ENCODE data around the gene FHIT.

Gene FHIT

DNA sequence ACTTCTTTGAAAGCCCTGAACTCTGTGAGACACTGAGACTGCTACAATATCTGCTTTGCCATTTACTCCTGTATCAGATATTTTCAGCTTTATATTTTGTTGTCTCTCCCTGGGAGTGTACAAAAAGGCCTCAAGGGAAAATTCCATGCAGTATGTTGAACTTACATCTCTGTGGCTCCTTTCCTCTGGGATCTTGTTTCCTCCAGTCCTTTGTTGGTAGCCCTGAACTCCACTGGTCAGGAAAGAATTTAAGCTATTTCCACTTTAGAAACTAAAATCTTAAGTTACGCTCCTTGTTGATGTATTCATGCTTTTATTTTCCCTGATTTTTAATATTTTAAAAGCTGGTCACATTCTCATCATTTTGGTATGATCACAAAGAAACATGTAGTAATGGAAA, 277.9 kb downstream of the FHIT start:
- in situ Hi-C loops (cut with MboI; ENCODE audit: low sequenced_read_pairs, unreplicated experiment): no loop called here
- TF ChIP-seq, protein P1, sequence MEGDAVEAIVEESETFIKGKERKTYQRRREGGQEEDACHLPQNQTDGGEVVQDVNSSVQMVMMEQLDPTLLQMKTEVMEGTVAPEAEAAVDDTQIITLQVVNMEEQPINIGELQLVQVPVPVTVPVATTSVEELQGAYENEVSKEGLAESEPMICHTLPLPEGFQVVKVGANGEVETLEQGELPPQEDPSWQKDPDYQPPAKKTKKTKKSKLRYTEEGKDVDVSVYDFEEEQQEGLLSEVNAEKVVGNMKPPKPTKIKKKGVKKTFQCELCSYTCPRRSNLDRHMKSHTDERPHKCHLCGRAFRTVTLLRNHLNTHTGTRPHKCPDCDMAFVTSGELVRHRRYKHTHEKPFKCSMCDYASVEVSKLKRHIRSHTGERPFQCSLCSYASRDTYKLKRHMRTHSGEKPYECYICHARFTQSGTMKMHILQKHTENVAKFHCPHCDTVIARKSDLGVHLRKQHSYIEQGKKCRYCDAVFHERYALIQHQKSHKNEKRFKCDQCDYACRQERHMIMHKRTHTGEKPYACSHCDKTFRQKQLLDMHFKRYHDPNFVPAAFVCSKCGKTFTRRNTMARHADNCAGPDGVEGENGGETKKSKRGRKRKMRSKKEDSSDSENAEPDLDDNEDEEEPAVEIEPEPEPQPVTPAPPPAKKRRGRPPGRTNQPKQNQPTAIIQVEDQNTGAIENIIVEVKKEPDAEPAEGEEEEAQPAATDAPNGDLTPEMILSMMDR (IDR thresholded peaks at IDR 0.05; ENCODE audit: borderline replicate concordance, control extremely low read depth, extremely low read depth, insufficient read depth, missing control alignments): no peak
- DNase-seq (ENCODE audit: low spot score): no peak

DNA sequence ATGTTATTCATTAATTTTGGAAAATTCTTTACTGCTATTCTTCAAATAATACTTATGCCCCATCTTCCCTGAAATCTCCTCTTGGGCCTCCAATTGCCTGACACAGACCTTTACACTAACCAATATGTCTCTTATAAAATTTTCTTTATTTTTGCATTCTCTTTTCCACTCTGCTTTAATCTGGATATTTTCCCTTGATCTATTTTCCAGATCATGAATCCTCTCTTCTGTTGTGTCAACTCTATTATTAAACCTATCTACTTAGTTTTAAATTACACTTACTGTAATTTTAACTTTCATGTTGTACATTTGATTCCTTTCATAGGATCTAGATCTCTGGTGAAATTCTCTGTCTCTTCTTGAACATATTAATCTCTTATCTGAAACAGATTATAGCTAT, 278.7 kb downstream of the FHIT start:
- TF ChIP-seq, protein P1 (IDR thresholded peaks at IDR 0.05; ENCODE audit: borderline replicate concordance, control extremely low read depth, extremely low read depth, insufficient read depth, missing control alignments): no peak
- in situ Hi-C loops (cut with MboI; ENCODE audit: low sequenced_read_pairs, unreplicated experiment): no loop called here
- no peak for DNase-seq (ENCODE audit: low spot score)

DNA sequence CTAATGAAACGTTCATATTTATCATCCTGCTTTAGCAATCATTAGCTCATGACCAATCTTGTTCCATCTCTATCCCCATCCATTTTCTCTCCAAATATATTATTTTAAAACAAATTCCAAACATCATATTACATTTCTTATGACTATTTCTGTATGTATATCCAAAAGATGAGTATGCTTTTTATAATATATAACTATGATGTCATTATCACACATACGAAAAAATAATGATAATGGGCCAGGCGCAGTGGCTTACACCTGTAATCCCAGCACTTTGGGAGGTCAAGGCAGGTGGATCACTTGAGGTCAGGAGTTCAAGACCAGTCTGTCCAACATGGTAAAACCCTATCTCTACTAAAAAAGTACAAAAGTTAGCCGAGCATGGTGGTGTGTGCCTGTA, 280.4 kb downstream of the FHIT start:
- in situ Hi-C loops (cut with MboI; ENCODE audit: low sequenced_read_pairs, unreplicated experiment): no loop called here

DNA sequence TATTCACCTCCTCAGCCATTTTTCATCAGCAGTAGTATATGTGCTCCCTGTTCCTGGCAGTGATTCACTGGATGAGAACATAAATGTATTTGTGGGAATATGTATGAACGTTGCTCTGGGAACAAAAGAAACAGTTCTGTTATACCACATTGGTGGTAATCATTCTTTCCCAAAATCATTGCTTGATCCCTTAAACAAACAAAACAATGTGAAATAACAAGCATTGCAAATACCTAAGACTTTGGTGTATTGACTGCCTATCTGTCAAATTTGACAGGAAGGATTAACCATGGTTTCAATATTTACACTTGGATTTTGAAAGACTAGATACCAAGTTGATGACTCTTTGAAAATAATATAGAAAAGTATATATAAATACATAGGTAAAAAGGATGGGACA, 284.1 kb downstream of the FHIT start:
- TF ChIP-seq, protein P1 (IDR thresholded peaks at IDR 0.05; ENCODE audit: borderline replicate concordance, control extremely low read depth, extremely low read depth, insufficient read depth, missing control alignments): no peak
- in situ Hi-C loops (cut with MboI; ENCODE audit: low sequenced_read_pairs, unreplicated experiment): no loop called here
- DNase-seq (ENCODE audit: low spot score): no peak

More for the DNA sequence above, 280.4 kb downstream of the FHIT start:
- TF ChIP-seq, protein P1 (IDR thresholded peaks at IDR 0.05; ENCODE audit: borderline replicate concordance, control extremely low read depth, extremely low read depth, insufficient read depth, missing control alignments): no peak
- no peak for DNase-seq (ENCODE audit: low spot score)

DNA sequence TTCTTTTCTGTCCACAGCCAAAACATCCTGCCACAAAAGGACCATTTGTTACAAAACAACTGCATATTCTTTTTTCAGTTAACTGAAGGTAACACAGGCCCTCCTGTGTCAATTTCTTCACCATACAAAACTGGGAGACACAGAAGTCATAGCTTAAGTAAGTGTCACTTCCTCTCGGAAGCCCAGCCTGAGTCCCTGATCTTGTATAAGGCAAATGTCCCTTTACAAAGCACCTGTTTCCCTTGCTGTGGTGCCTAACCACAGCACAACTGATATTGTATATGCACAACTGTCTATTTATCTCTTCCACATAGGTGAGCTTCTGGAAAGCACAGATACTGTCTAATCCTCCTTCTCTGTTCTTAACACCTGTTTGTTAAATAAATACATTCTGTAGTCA, 293.7 kb downstream of the FHIT start:
- in situ Hi-C loops (cut with MboI; ENCODE audit: low sequenced_read_pairs, unreplicated experiment): no loop called here
- TF ChIP-seq, protein P1 (IDR thresholded peaks at IDR 0.05; ENCODE audit: borderline replicate concordance, control extremely low read depth, extremely low read depth, insufficient read depth, missing control alignments): no peak
- DNase-seq (ENCODE audit: low spot score): no peak

DNA sequence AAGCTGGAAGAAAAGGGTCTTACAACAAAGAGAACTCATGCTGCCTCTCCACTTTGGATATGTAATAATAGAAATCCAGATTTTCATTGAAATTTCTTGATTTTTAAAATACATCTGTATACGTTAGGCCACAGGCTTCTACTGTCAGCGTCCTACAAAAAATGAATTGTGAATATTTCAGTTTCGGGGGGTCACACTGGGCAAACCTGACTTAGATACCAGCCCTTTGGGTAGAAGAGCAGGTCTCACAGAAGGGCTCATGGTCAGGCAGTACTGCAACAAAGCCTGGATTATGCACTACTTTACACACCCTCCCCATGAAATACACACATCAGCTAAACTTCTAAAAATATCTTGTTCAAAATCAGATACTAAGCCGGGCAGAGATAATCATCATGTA, 294.5 kb downstream of the FHIT start:
- TF ChIP-seq, protein P1 (IDR thresholded peaks at IDR 0.05; ENCODE audit: borderline replicate concordance, control extremely low read depth, extremely low read depth, insufficient read depth, missing control alignments): no peak
- no peak for DNase-seq (ENCODE audit: low spot score)
- in situ Hi-C loops (cut with MboI; ENCODE audit: low sequenced_read_pairs, unreplicated experiment): no loop called here

DNA sequence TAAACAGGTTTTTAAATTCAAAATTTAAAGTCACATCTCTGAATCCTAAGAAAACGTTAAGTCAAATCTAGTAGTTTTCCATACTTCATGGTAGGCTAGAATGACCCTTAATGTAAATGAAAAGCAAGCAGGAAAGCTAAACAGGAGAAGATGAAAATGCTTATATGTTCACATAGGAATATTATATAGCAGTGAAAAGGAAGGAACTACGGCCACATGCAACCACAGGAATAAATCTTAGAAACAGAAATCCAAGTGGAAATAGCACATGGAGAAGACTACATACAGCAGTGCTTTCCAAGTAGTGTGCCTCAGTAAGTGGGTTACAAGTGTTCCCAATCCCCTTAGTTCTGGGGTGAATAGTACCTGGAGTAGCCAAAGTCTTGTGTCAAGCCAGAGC, 296.2 kb downstream of the FHIT start:
- DNase-seq (ENCODE audit: low spot score): no peak
- in situ Hi-C loops (cut with MboI; ENCODE audit: low sequenced_read_pairs, unreplicated experiment): no loop called here
- TF ChIP-seq, protein P1 (IDR thresholded peaks at IDR 0.05; ENCODE audit: borderline replicate concordance, control extremely low read depth, extremely low read depth, insufficient read depth, missing control alignments): no peak
